ENCODE results near the gene MYO7A.
A peak's percentile ranks its signal among the peaks of the same experiment; 100 is the strongest.

The MYO7A gene

GRCh38 chr11:77147668-77148321, 19.7 kb downstream of the MYO7A start:
- FAIRE-seq (no peak), DNase-seq (ENCODE audit: insufficient read length, low spot score) (peak; percentile 61)
- TF ChIP-seq CTCF (IDR thresholded peaks at IDR 0.05; ENCODE audit: insufficient read depth, missing control alignments): no peak

- FAIRE-seq: no peak
- no peak for DNase-seq (ENCODE audit: insufficient read length, low spot score)
- TF ChIP-seq CTCF (IDR thresholded peaks at IDR 0.05; ENCODE audit: insufficient read depth, missing control alignments): no peak
These were observed 21.1 kb downstream of the MYO7A start for GRCh38 chr11:77148963-77149715.

DNA sequence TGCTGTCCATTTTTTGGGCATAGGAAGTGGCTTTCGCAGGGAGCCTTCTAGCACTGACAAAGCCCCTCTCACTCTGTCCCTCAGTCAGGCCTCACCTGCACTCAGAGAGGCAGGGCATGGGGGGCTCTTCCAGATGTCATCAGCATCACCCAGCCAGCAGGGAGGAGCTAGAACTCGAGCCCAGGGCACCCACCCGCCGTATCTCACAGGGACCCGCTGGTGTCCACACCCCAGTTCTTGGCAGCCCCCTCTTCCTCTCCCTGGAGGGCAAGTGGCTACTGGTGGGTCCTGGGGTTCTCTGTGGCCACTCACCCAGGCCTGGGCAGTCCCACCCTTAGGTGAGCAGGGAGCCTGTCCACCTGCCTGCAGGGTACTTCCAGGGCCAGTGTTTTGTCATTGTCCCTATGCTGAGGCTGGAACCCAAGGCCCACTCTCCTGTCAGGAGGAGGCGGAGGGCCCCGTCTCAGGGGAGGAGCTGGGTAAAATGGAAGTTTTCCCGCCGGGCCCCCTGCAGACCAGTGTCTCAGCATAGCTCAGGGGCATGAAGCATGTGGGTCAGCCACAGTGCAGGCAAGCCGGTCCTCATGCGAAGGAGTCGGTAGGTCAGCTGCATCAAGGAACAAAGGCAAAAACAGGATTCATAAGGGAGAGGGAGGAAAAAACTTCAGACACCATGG, 21.8 kb downstream of the MYO7A start:
- FAIRE-seq: no peak
- TF ChIP-seq CTCF (IDR thresholded peaks at IDR 0.05; ENCODE audit: insufficient read depth, missing control alignments): no peak
- no peak for DNase-seq (ENCODE audit: insufficient read length, low spot score)

- FAIRE-seq: no peak
- DNase-seq (ENCODE audit: insufficient read length, low spot score): no peak
- no peak for TF ChIP-seq CTCF (IDR thresholded peaks at IDR 0.05; ENCODE audit: insufficient read depth, missing control alignments)
These were observed 22.8 kb downstream of the MYO7A start for GRCh38 chr11:77150836-77151235.

GRCh38 chr11:77151804-77152509, 23.9 kb downstream of the MYO7A start:
- FAIRE-seq: no peak

GRCh38 chr11:77152846-77153245, 24.8 kb downstream of the MYO7A start:
- no peak for DNase-seq (ENCODE audit: insufficient read length, low spot score)
- no peak for TF ChIP-seq CTCF (IDR thresholded peaks at IDR 0.05; ENCODE audit: insufficient read depth, missing control alignments)
- FAIRE-seq: no peak

More at GRCh38 chr11:77151804-77152509, 23.9 kb downstream of the MYO7A start:
- TF ChIP-seq CTCF (IDR thresholded peaks at IDR 0.05; ENCODE audit: insufficient read depth, missing control alignments): no peak
- no peak for DNase-seq (ENCODE audit: insufficient read length, low spot score)

Data from D721Med (cell line).